Spinal cord (tissue), 10 donors: ENCODE data around the gene SEMA6A. TPM values are rescaled to one million over a fixed set of nuclear protein-coding genes. Genes with fewer than 3 reads are reported as not detected.
A peak's percentile ranks its signal among the peaks of the same experiment; 100 is the strongest.

ENCODE experiments used
- DNase-seq, 6 donors: peaks; one replicate each; pipeline versions ENCODE4 v3.0.0 to v3.0.0-alpha.2; 2013 to 2015; ENCODE audit warnings: low spot score in 6 of 6, low read depth in 4 of 6
- H3K27ac ChIP-seq: one replicate; pipeline ENCODE4 v1.5.1; 2013; ENCODE audit warnings: low read depth, low read length, control low read depth
- H3K27me3 ChIP-seq: one replicate; pipeline ENCODE4 v1.6.1; 2013; ENCODE audit warnings: low read length; ENCODE audit not compliant: control insufficient read depth, insufficient read depth
- H3K36me3 ChIP-seq: one replicate; pipeline ENCODE4 v1.6.1; 2013; ENCODE audit warnings: low read length; ENCODE audit not compliant: control insufficient read depth, insufficient read depth
- H3K4me1 ChIP-seq: one replicate; pipeline ENCODE4 v1.6.1; 2013; ENCODE audit warnings: low read length; ENCODE audit not compliant: control insufficient read depth, insufficient read depth
- H3K4me3 ChIP-seq: one replicate; pipeline ENCODE4 v1.5.1; 2013; ENCODE audit warnings: low read depth, low read length, control low read depth
- H3K9me3 ChIP-seq: one replicate; pipeline ENCODE4 v1.6.1; 2013; ENCODE audit warnings: low read length; ENCODE audit not compliant: control insufficient read depth, insufficient read depth
- WGBS: methylation state at CpG from one replicate; pipeline ENCODE4 v1.1.5; 2013; ENCODE audit warnings: missing lambda C conversion rate; ENCODE audit not compliant: insufficient coverage; 5-methylcytosine and 5-hydroxymethylcytosine counted together
- polyA plus RNA-seq, 2 donors: library from polyadenylated mRNA; unstranded; fragments of 120-200 nt; gene quantifications; one replicate each; pipeline ENCODE4 v1.2.1, GENCODE V29; 2013; ENCODE audit not compliant: insufficient read length in 2 of 2
- total RNA-seq, 2 donors: library from RNA; depleted of rRNA in 1 of 2; stranded (reverse); fragments of 120-200 nt in 1 of 2; fragments of >200 nt in 1 of 2; gene quantifications; one replicate each; pipeline versions ENCODE4 v1.2.3 to v1.2.4, GENCODE V29; 2013 to 2014
- donor health status: healthy.

SEMA6A gene
- total and polyA plus RNA-seq, 4 donors, result 52.8 to 135 (median 98.0) TPM

GRCh38 chr5:116479776-116480675, 94.6 kb downstream of the SEMA6A start:
- Histone ChIP-seq H3K36me3 (peaks cover 27% of the 10 kb centered on the region), H3K4me3 (no peak overlapping the region), H3K27ac (no peak overlapping the region), H3K27me3 (no peaks in the 10 kb centered on the region), H3K4me1 (peaks cover 2% of the 10 kb centered on the region), H3K9me3 (peaks cover 6% of the 10 kb centered on the region)
- 88% methylated on average over 5 of the region's 7 CpGs for WGBS
- DNase-seq, result no peak

GRCh38 chr5:116478491-116478890, 96.1 kb downstream of the SEMA6A start:
- Histone ChIP-seq H3K4me3 (no peak overlapping the region), H3K36me3 (peaks cover 27% of the 10 kb centered on the region), H3K9me3 (peaks cover 6% of the 10 kb centered on the region), H3K27ac (no peak overlapping the region), H3K4me1 (peaks cover 2% of the 10 kb centered on the region), H3K27me3 (no peaks in the 10 kb centered on the region)
- 100% methylated on average over 1 of the region's 2 CpGs for WGBS
- DNase-seq, result no peak

- DNase-seq, result no peak
- no peak overlapping the region for H3K4me3 ChIP-seq
- H3K27me3 ChIP-seq, result no peaks in the 10 kb centered on the region
- peaks cover 2% of the 10 kb centered on the region for H3K4me1 ChIP-seq
- peaks cover 6% of the 10 kb centered on the region for H3K9me3 ChIP-seq
- H3K27ac ChIP-seq, result no peak overlapping the region
- H3K36me3 ChIP-seq, result peaks cover 27% of the 10 kb centered on the region
- no CpG with 5 or more reads among the region's 4 CpGs for WGBS
Measured at GRCh38 chr5:116476897-116477537, 97.6 kb downstream of the SEMA6A start.

- peak in 1 of 6 donors; percentile 57 for DNase-seq
- Histone ChIP-seq H3K4me1 (no peaks in the 10 kb centered on the region), H3K27ac (no peak overlapping the region), H3K9me3 (peaks cover 6% of the 10 kb centered on the region), H3K36me3 (peaks cover 27% of the 10 kb centered on the region), H3K27me3 (no peaks in the 10 kb centered on the region), H3K4me3 (no peak overlapping the region)
- 64% methylated on average over 3 of the region's 5 CpGs for WGBS
Measured at GRCh38 chr5:116475338-116475737, 99.3 kb downstream of the SEMA6A start.

- 77% methylated on average over 4 of the region's 5 CpGs for WGBS
- H3K36me3 ChIP-seq, result peaks cover 15% of the 10 kb centered on the region
Measured at GRCh38 chr5:116473706-116474105, 100.9 kb downstream of the SEMA6A start.

GRCh38 chr5:116472274-116472673, 102.3 kb downstream of the SEMA6A start:
- H3K4me1 ChIP-seq, result peaks cover 5% of the 10 kb centered on the region
- H3K9me3 ChIP-seq, result peaks cover 4% of the 10 kb centered on the region
- no peak for DNase-seq
- no peak overlapping the region for H3K4me3 ChIP-seq
- WGBS, result no CpG with 5 or more reads among the region's 3 CpGs
- H3K36me3 ChIP-seq, result peaks cover 7% of the 10 kb centered on the region
- no peaks in the 10 kb centered on the region for H3K27me3 ChIP-seq
- H3K27ac ChIP-seq, result no peak overlapping the region

More at GRCh38 chr5:116473706-116474105, 100.9 kb downstream of the SEMA6A start:
- no peaks in the 10 kb centered on the region for H3K27me3 ChIP-seq
- DNase-seq, result no peak
- no peak overlapping the region for H3K4me3 ChIP-seq
- H3K27ac ChIP-seq, result no peak overlapping the region
- no peaks in the 10 kb centered on the region for H3K4me1 ChIP-seq
- H3K9me3 ChIP-seq, result peaks cover 6% of the 10 kb centered on the region

GRCh38 chr5:116469631-116470030, 105.0 kb downstream of the SEMA6A start:
- Histone ChIP-seq H3K4me3 (no peak overlapping the region), H3K9me3 (no peaks in the 10 kb centered on the region), H3K27me3 (no peaks in the 10 kb centered on the region), H3K27ac (no peak overlapping the region), H3K36me3 (peaks cover 2% of the 10 kb centered on the region), H3K4me1 (peaks cover 15% of the 10 kb centered on the region)
- DNase-seq, result peak in 1 of 6 donors; percentile 67
- WGBS, result 88% methylated on average over 1 of the region's 3 CpGs

GRCh38 chr5:116468583-116468982, 106.0 kb downstream of the SEMA6A start:
- no peaks in the 10 kb centered on the region for H3K9me3 ChIP-seq
- H3K4me3 ChIP-seq, result no peak overlapping the region
- DNase-seq, result no peak
- H3K36me3 ChIP-seq, result peaks cover 2% of the 10 kb centered on the region
- no peak overlapping the region for H3K27ac ChIP-seq
- peaks cover 15% of the 10 kb centered on the region for H3K4me1 ChIP-seq
- no peaks in the 10 kb centered on the region for H3K27me3 ChIP-seq
- WGBS, result no CpG with 5 or more reads among the region's 2 CpGs

GRCh38 chr5:116467465-116467843, 107.2 kb downstream of the SEMA6A start:
- no peak for DNase-seq
- WGBS, result no CpG with 5 or more reads among the region's 5 CpGs
- Histone ChIP-seq H3K4me1 (peaks cover 15% of the 10 kb centered on the region), H3K36me3 (peaks cover 2% of the 10 kb centered on the region), H3K4me3 (no peak overlapping the region), H3K9me3 (no peaks in the 10 kb centered on the region), H3K27ac (peak overlapping the region; percentile 44), H3K27me3 (no peaks in the 10 kb centered on the region)
